GM13976 (cell line): ENCODE data around the gene DPP6.

Source experiments
- DNase-seq: peaks from one replicate; pipeline ENCODE4 v3.0.0; 2012; ENCODE audit warnings: low spot score
- in situ Hi-C: fragments of 300-500 bp; cut with MboI; formaldehyde crosslinking; loops from one replicate; pipeline ENCODE4 v1.12.0; 2022; ENCODE audit warnings: low sequenced_read_pairs, mixed read lengths, inconsistent platforms; ENCODE audit not compliant: unreplicated experiment
- TF ChIP-seq, protein P1 (sequence below): IDR thresholded peaks from 2 replicates; pipeline ENCODE4 v1.5.1; 2012; ENCODE audit warnings: borderline replicate concordance, mild to moderate bottlenecking; ENCODE audit not compliant: insufficient read depth; ENCODE audit errors: extremely low read depth, missing control alignments, control extremely low read depth

Gene DPP6

GRCh38 chr7:154353355-154353767, 301.2 kb downstream of the DPP6 start:
- TF ChIP-seq, protein P1, sequence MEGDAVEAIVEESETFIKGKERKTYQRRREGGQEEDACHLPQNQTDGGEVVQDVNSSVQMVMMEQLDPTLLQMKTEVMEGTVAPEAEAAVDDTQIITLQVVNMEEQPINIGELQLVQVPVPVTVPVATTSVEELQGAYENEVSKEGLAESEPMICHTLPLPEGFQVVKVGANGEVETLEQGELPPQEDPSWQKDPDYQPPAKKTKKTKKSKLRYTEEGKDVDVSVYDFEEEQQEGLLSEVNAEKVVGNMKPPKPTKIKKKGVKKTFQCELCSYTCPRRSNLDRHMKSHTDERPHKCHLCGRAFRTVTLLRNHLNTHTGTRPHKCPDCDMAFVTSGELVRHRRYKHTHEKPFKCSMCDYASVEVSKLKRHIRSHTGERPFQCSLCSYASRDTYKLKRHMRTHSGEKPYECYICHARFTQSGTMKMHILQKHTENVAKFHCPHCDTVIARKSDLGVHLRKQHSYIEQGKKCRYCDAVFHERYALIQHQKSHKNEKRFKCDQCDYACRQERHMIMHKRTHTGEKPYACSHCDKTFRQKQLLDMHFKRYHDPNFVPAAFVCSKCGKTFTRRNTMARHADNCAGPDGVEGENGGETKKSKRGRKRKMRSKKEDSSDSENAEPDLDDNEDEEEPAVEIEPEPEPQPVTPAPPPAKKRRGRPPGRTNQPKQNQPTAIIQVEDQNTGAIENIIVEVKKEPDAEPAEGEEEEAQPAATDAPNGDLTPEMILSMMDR = no peak
- DNase-seq = no peak
- in situ Hi-C loops = no loop called here

- no peak for DNase-seq
- TF ChIP-seq, protein P1 = no peak
- in situ Hi-C loops = no loop called here
These were observed 312.0 kb downstream of the DPP6 start for GRCh38 chr7:154364170-154364569.

GRCh38 chr7:154371424-154371823, 319.2 kb downstream of the DPP6 start:
- in situ Hi-C loops = no loop called here
- TF ChIP-seq, protein P1 = no peak
- no peak for DNase-seq

GRCh38 chr7:154372011-154372601, 319.9 kb downstream of the DPP6 start:
- no peak for DNase-seq
- TF ChIP-seq, protein P1 = no peak
- in situ Hi-C loops = no loop called here

DNA sequence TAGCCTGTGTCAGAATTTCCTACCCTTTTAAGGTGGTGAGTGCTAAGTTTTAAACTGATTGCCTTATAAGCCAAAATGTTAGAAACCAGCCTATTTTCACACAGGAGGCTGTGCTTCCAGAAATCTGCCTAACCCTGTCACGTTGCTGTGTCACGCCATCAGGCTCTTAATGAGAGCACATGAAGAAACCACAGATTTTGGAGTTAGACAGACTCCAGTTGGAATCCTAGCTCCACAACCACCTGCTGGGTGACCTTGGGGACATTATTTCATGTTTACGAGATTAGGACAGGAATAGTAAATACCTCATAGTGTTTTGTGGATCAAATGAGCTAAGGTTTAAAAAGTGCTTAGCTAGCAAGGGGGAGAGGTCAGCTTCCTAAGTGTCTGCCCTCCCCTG, 321.8 kb downstream of the DPP6 start:
- in situ Hi-C loops = no loop called here
- TF ChIP-seq, protein P1 = no peak
- no peak for DNase-seq

GRCh38 chr7:154375956-154376355, 323.8 kb downstream of the DPP6 start:
- in situ Hi-C loops = no loop called here
- TF ChIP-seq, protein P1 = no peak
- no peak for DNase-seq
